ENCODE results near the gene GOLGA7B.

The GOLGA7B gene

GRCh38 chr10:97892939-97893338, 43.3 kb downstream of the GOLGA7B start:
- no peak for TF ChIP-seq TAF1 (IDR thresholded peaks at IDR 0.05; ENCODE audit: borderline replicate concordance, insufficient read depth, low read length)
- TF ChIP-seq POLR2AphosphoS5 (IDR thresholded peaks at IDR 0.05; ENCODE audit: low read depth, low read length): no peak
- TF ChIP-seq, protein P1, sequence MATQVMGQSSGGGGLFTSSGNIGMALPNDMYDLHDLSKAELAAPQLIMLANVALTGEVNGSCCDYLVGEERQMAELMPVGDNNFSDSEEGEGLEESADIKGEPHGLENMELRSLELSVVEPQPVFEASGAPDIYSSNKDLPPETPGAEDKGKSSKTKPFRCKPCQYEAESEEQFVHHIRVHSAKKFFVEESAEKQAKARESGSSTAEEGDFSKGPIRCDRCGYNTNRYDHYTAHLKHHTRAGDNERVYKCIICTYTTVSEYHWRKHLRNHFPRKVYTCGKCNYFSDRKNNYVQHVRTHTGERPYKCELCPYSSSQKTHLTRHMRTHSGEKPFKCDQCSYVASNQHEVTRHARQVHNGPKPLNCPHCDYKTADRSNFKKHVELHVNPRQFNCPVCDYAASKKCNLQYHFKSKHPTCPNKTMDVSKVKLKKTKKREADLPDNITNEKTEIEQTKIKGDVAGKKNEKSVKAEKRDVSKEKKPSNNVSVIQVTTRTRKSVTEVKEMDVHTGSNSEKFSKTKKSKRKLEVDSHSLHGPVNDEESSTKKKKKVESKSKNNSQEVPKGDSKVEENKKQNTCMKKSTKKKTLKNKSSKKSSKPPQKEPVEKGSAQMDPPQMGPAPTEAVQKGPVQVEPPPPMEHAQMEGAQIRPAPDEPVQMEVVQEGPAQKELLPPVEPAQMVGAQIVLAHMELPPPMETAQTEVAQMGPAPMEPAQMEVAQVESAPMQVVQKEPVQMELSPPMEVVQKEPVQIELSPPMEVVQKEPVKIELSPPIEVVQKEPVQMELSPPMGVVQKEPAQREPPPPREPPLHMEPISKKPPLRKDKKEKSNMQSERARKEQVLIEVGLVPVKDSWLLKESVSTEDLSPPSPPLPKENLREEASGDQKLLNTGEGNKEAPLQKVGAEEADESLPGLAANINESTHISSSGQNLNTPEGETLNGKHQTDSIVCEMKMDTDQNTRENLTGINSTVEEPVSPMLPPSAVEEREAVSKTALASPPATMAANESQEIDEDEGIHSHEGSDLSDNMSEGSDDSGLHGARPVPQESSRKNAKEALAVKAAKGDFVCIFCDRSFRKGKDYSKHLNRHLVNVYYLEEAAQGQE (IDR thresholded peaks at IDR 0.05; ENCODE audit: insufficient read depth in 1 of 2, low read depth in 2 of 2, low read length in 2 of 2): no peak
- no peak for TF ChIP-seq FOXP2 (optimal IDR thresholded peaks at IDR 0.05; ENCODE audit: borderline replicate concordance, extremely low read depth, extremely low read length, insufficient read depth)
- TF ChIP-seq SIN3A (IDR thresholded peaks at IDR 0.05; ENCODE audit: borderline replicate concordance, insufficient read depth, low read length): no peak

DNA sequence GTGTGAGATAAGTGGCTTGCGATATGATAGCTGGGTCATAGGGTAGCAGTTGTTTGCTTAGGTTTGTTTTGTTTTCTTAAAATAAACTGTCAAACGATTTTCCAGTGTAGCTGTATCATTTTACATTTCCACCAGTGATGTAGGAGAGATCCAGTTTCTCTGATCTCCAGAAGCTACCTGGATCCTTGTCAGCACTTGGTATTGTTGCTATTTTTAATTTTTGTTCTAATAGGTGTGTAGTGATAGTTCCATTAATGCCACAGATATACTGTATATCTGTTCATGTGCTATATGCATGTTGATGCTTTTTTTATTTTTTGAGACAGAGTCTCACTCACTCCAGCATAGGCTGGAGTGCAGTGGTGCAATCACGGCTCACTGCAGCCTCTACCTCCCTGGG, 44.4 kb downstream of the GOLGA7B start:
- TF ChIP-seq FOXP2 (optimal IDR thresholded peaks at IDR 0.05; ENCODE audit: borderline replicate concordance, extremely low read depth, extremely low read length, insufficient read depth) (no peak), SIN3A (IDR thresholded peaks at IDR 0.05; ENCODE audit: borderline replicate concordance, insufficient read depth, low read length) (no peak)

- no peak for TF ChIP-seq TAF1 (IDR thresholded peaks at IDR 0.05; ENCODE audit: borderline replicate concordance, insufficient read depth, low read length)
- TF ChIP-seq FOXP2 (optimal IDR thresholded peaks at IDR 0.05; ENCODE audit: borderline replicate concordance, extremely low read depth, extremely low read length, insufficient read depth): no peak
- no peak for TF ChIP-seq SIN3A (IDR thresholded peaks at IDR 0.05; ENCODE audit: borderline replicate concordance, insufficient read depth, low read length)
- TF ChIP-seq POLR2AphosphoS5 (IDR thresholded peaks at IDR 0.05; ENCODE audit: low read depth, low read length): no peak
- TF ChIP-seq, protein P1 (IDR thresholded peaks at IDR 0.05; ENCODE audit: insufficient read depth in 1 of 2, low read depth in 2 of 2, low read length in 2 of 2): no peak
Measured at GRCh38 chr10:97895084-97895483, 45.4 kb downstream of the GOLGA7B start.

DNA sequence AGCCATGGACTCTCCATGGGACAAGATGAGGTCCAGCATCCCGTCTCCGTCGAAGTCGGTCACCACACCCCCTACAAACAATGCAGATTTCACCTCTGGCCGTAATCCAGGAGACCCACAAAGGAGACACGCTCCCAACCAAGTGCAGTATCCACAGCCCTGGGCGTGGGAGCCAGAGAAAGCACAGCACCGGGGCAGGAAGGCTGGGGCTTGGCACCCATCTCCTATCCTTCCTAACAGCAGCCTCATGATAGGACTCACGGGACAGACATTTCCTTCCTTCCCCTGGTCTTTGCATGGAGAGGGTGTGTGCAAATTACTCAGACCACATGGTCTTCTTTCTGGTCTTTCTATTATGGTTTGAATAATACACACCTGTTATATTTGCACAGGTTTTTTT, 46.3 kb downstream of the GOLGA7B start:
- TF ChIP-seq SIN3A (IDR thresholded peaks at IDR 0.05; ENCODE audit: borderline replicate concordance, insufficient read depth, low read length) (no peak), POLR2AphosphoS5 (IDR thresholded peaks at IDR 0.05; ENCODE audit: low read depth, low read length) (no peak), FOXP2 (optimal IDR thresholded peaks at IDR 0.05; ENCODE audit: borderline replicate concordance, extremely low read depth, extremely low read length, insufficient read depth) (no peak), TAF1 (IDR thresholded peaks at IDR 0.05; ENCODE audit: borderline replicate concordance, insufficient read depth, low read length) (no peak)
- TF ChIP-seq, protein P1 (IDR thresholded peaks at IDR 0.05; ENCODE audit: insufficient read depth in 1 of 2, low read depth in 2 of 2, low read length in 2 of 2): no peak

DNA sequence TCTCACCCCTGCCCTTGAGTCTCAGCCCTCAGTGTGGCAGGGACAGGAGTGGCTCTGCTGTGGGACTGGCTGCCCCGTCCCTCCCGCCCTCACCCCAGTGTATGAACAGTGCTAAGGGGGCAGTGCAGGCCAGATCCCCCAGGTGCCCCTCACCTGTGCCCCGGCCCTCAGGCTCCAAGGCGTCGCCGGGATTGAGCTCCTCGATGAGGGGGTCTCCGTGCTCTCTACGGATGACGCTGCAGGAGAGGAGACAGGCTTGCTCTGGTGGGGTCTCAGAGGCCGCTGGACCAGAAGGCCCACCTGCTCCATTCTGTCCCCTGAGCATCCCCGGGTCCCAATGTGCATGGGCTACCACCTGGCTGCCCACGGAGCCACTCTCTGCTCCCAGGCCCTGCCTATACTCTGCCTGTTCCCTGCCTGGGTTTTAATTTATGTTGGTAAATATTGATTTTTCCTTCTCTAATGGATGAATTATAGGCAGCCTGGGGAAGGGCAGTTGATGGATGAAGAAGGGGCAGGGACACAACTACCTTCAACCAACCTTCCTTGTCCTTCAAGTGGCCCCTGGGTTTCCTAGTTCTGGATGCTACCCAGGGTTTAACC, 47.2 kb downstream of the GOLGA7B start:
- no peak for TF ChIP-seq TAF1 (IDR thresholded peaks at IDR 0.05; ENCODE audit: borderline replicate concordance, insufficient read depth, low read length)
- TF ChIP-seq, protein P1 (IDR thresholded peaks at IDR 0.05; ENCODE audit: insufficient read depth in 1 of 2, low read depth in 2 of 2, low read length in 2 of 2): no peak
- TF ChIP-seq SIN3A (IDR thresholded peaks at IDR 0.05; ENCODE audit: borderline replicate concordance, insufficient read depth, low read length): no peak
- TF ChIP-seq FOXP2 (optimal IDR thresholded peaks at IDR 0.05; ENCODE audit: borderline replicate concordance, extremely low read depth, extremely low read length, insufficient read depth): no peak
- TF ChIP-seq POLR2AphosphoS5 (IDR thresholded peaks at IDR 0.05; ENCODE audit: low read depth, low read length): no peak
